ENCODE measurements around the gene POTEB3.
"Not testable (repeated sequence)": the region's sequence is repeated elsewhere in the genome, so short reads cannot be mapped to it uniquely, and the experiment has no call there.

POTEB3 gene

GRCh38 chr15:21440399-21440798 is at the start of gene POTEB3:
Gene POTEB3, minus strand, starts transcription at chr15:21440499. Its CDS starts 488 bp downstream, at chr15:21440011.
- not testable (repeated sequence) for DNase-seq (ENCODE audit: low read depth)

GRCh38 chr15:21453683-21454082 is 13.4 kb upstream of the POTEB3 start:
- not testable (repeated sequence) for DNase-seq (ENCODE audit: low read depth)

- not testable (repeated sequence) for DNase-seq (ENCODE audit: low read depth)
Observed at GRCh38 chr15:21451920-21452563, 11.7 kb upstream of the POTEB3 start.

GRCh38 chr15:21451487-21451886 is 11.2 kb upstream of the POTEB3 start:
- DNase-seq (ENCODE audit: low read depth): not testable (repeated sequence)

GRCh38 chr15:21407366-21407765 is 32.9 kb downstream of the POTEB3 start:
- DNase-seq (ENCODE audit: low read depth): not testable (repeated sequence)

- DNase-seq (ENCODE audit: low read depth): not testable (repeated sequence)
Observed at GRCh38 chr15:21401531-21401930, 38.8 kb downstream of the POTEB3 start.

GRCh38 chr15:21399111-21399510 is 41.2 kb downstream of the POTEB3 start:
- not testable (repeated sequence) for DNase-seq (ENCODE audit: low read depth)

- not testable (repeated sequence) for DNase-seq (ENCODE audit: low read depth)
Observed at GRCh38 chr15:21398511-21398910, 41.8 kb downstream of the POTEB3 start.

- not testable (repeated sequence) for DNase-seq (ENCODE audit: low read depth)
Observed at GRCh38 chr15:21397656-21398055, 42.6 kb downstream of the POTEB3 start.

- DNase-seq (ENCODE audit: low read depth): not testable (repeated sequence)
Observed at GRCh38 chr15:21397186-21397585, 43.1 kb downstream of the POTEB3 start.

GRCh38 chr15:21385961-21386360 is 54.3 kb downstream of the POTEB3 start:
- DNase-seq (ENCODE audit: low read depth): not testable (repeated sequence)

GRCh38 chr15:21383866-21384485 is 56.3 kb downstream of the POTEB3 start:
- not testable (repeated sequence) for DNase-seq (ENCODE audit: low read depth)

GRCh38 chr15:21373682-21374081 is 66.6 kb downstream of the POTEB3 start:
- not testable (repeated sequence) for DNase-seq (ENCODE audit: low read depth)

GRCh38 chr15:21369177-21369576 is 71.1 kb downstream of the POTEB3 start:
- not testable (repeated sequence) for DNase-seq (ENCODE audit: low read depth)

- DNase-seq (ENCODE audit: low read depth): not testable (repeated sequence)
Observed at GRCh38 chr15:21368625-21369024, 71.7 kb downstream of the POTEB3 start.

Measured in activated T-helper 9 cell treated with anti-CD3 and anti-CD28 coated beads, Interleukin-2, amount 50 U/mL, for 16 hours (primary cell).